ENCODE results near the gene KANK2.

The KANK2 gene

DNA sequence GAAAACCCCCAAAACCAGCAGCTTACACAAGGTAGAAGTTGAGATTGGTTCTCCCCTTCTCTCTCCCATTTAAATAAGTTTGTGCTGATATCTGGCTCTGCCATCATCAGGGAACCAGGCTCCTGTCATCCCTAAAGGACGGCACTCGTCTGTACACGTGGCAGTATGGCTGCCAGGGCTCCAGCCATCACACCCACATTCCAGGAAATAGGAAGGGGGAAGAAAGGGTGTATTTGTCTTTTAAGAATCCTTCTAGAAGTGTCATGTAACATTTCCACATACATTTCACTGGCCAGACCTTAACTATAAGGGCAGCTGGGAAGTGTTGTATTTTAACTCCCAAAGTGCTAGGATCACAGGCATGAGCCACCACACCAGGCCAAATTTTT, 51.8 kb downstream of the KANK2 start:
- H3K27ac ChIP-seq (replicated peaks): no peak overlapping the region
- TF ChIP-seq GABPA (IDR thresholded peaks at IDR 0.05; ENCODE audit: low read depth) (no peak), SPI1 (IDR thresholded peaks at IDR 0.05; ENCODE audit: borderline replicate concordance, low read depth) (no peak), POLR2AphosphoS5 (IDR thresholded peaks at IDR 0.05; ENCODE audit: low read depth) (no peak)
- TF ChIP-seq, protein P1, sequence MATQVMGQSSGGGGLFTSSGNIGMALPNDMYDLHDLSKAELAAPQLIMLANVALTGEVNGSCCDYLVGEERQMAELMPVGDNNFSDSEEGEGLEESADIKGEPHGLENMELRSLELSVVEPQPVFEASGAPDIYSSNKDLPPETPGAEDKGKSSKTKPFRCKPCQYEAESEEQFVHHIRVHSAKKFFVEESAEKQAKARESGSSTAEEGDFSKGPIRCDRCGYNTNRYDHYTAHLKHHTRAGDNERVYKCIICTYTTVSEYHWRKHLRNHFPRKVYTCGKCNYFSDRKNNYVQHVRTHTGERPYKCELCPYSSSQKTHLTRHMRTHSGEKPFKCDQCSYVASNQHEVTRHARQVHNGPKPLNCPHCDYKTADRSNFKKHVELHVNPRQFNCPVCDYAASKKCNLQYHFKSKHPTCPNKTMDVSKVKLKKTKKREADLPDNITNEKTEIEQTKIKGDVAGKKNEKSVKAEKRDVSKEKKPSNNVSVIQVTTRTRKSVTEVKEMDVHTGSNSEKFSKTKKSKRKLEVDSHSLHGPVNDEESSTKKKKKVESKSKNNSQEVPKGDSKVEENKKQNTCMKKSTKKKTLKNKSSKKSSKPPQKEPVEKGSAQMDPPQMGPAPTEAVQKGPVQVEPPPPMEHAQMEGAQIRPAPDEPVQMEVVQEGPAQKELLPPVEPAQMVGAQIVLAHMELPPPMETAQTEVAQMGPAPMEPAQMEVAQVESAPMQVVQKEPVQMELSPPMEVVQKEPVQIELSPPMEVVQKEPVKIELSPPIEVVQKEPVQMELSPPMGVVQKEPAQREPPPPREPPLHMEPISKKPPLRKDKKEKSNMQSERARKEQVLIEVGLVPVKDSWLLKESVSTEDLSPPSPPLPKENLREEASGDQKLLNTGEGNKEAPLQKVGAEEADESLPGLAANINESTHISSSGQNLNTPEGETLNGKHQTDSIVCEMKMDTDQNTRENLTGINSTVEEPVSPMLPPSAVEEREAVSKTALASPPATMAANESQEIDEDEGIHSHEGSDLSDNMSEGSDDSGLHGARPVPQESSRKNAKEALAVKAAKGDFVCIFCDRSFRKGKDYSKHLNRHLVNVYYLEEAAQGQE (IDR thresholded peaks at IDR 0.05; ENCODE audit: insufficient replicate concordance, low read depth): no peak
- TF ChIP-seq, protein P2, sequence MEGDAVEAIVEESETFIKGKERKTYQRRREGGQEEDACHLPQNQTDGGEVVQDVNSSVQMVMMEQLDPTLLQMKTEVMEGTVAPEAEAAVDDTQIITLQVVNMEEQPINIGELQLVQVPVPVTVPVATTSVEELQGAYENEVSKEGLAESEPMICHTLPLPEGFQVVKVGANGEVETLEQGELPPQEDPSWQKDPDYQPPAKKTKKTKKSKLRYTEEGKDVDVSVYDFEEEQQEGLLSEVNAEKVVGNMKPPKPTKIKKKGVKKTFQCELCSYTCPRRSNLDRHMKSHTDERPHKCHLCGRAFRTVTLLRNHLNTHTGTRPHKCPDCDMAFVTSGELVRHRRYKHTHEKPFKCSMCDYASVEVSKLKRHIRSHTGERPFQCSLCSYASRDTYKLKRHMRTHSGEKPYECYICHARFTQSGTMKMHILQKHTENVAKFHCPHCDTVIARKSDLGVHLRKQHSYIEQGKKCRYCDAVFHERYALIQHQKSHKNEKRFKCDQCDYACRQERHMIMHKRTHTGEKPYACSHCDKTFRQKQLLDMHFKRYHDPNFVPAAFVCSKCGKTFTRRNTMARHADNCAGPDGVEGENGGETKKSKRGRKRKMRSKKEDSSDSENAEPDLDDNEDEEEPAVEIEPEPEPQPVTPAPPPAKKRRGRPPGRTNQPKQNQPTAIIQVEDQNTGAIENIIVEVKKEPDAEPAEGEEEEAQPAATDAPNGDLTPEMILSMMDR (IDR thresholded peaks at IDR 0.05; ENCODE audit: insufficient read depth, low read length): no peak
- no peak overlapping the region for H3K4me3 ChIP-seq (replicated peaks; ENCODE audit: insufficient read depth, low read length)
- H3K27me3 ChIP-seq (ENCODE audit: insufficient read depth, poor library complexity, severe bottlenecking): no peaks in the 10 kb centered on the region
- no peak for DNase-seq (ENCODE audit: low read depth in 1 of 2, low spot score in 1 of 2)

DNA sequence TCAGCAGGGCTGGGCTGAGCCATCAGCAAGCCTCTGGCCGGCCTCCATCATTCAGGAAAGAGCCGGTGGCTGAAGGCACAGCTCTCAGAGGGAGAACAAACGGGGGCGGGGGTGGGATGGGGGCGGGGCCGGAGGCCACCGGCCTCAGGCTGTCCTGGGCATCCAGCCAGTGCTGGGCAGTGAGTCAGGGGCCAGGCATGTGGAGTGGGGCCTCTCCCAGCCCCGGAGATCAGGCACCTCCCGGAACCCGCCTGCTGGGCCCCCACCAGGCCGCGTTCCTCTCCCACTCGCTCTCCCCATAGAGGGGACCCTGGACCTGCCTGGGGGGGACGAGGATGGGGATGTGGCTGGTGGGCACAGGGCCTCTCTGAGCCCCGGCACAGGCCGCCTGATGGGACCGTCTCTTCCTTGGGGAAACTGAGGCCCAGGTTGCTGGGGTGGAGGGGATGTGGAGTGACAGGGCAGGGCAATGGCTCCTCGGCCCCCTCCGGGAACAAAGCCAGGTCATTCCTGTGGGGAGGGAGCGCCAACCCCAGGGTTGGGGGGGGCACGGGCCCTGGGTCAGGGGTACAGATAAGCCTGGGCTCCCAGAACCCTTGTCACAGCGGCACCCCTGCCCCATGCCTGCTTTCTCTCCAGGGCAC, 54.7 kb downstream of the KANK2 start:
- no peaks in the 10 kb centered on the region for H3K27me3 ChIP-seq (ENCODE audit: insufficient read depth, poor library complexity, severe bottlenecking)
- DNase-seq (ENCODE audit: low read depth in 1 of 2, low spot score in 1 of 2): no peak
- no peak overlapping the region for H3K4me3 ChIP-seq (replicated peaks; ENCODE audit: insufficient read depth, low read length)
- TF ChIP-seq SPI1 (IDR thresholded peaks at IDR 0.05; ENCODE audit: borderline replicate concordance, low read depth): no peak
- TF ChIP-seq, protein P2 (IDR thresholded peaks at IDR 0.05; ENCODE audit: insufficient read depth, low read length): no peak
- TF ChIP-seq GABPA (IDR thresholded peaks at IDR 0.05; ENCODE audit: low read depth): no peak
- no peak for TF ChIP-seq POLR2AphosphoS5 (IDR thresholded peaks at IDR 0.05; ENCODE audit: low read depth)
- TF ChIP-seq, protein P1 (IDR thresholded peaks at IDR 0.05; ENCODE audit: insufficient replicate concordance, low read depth): no peak
- no peak overlapping the region for H3K27ac ChIP-seq (replicated peaks)

DNA sequence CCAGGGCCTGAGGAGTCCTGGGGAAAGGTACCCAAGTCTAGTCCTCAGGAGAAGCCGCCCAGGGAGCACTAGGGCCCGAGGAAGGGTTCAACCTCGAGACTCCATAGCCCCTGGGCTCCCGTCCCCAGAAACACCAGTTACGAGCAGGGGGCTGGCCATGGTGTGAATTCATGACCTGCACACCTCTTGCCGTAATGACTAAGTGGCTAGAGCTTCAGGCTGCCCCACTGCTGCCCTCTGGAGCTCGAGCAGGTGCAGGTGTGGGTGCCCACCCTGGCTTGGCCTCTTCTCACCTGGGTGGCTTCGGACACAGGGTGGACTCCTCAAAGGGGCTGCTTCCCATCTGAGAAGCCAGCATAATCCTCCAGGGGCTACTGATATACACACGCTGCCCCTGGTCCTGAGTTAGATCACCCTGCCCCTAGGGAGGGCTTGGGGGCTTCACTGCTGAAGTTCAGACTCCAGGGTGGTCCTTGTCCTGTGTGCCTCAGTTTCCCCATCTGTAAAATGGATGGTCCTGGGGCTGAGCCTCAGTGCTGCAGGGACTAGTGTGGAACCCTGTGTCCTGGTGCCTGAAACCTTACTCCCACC, 55.3 kb downstream of the KANK2 start:
- Histone ChIP-seq H3K27me3 (ENCODE audit: insufficient read depth, poor library complexity, severe bottlenecking) (no peaks in the 10 kb centered on the region), H3K27ac (replicated peaks) (no peak overlapping the region), H3K4me3 (replicated peaks; ENCODE audit: insufficient read depth, low read length) (no peak overlapping the region)
- TF ChIP-seq, protein P1 (IDR thresholded peaks at IDR 0.05; ENCODE audit: insufficient replicate concordance, low read depth): no peak
- TF ChIP-seq GABPA (IDR thresholded peaks at IDR 0.05; ENCODE audit: low read depth) (no peak), SPI1 (IDR thresholded peaks at IDR 0.05; ENCODE audit: borderline replicate concordance, low read depth) (no peak), POLR2AphosphoS5 (IDR thresholded peaks at IDR 0.05; ENCODE audit: low read depth) (no peak)
- TF ChIP-seq, protein P2 (IDR thresholded peaks at IDR 0.05; ENCODE audit: insufficient read depth, low read length): no peak
- DNase-seq (ENCODE audit: low read depth in 1 of 2, low spot score in 1 of 2): no peak
